H9 (cell line): ENCODE measurements around the gene FMN1. TPM values are rescaled to one million over a fixed set of nuclear protein-coding genes. Genes with fewer than 3 reads are reported as not detected.

Experiments used
- DNase-seq: peaks from one replicate; pipeline ENCODE4 v3.0.0-alpha.2; 2017
- H2AFZ ChIP-seq: one replicate; pipeline ENCODE4 v1.6.1; 2013; ENCODE audit warnings: mild to moderate bottlenecking, low read length, control low read depth, moderate library complexity
- H2AK5ac ChIP-seq: 2 replicates; pipeline ENCODE4 v1.6.1; 2013; ENCODE audit warnings: low read length, control low read depth, mixed read lengths; ENCODE audit not compliant: insufficient read length
- H2BK120ac ChIP-seq: one replicate; pipeline ENCODE4 v1.6.1; 2013; ENCODE audit warnings: low read depth, mild to moderate bottlenecking, low read length, control low read depth, inconsistent platforms; ENCODE audit not compliant: poor library complexity, severe bottlenecking
- H2BK12ac ChIP-seq: 2 replicates; pipeline ENCODE4 v1.6.1; 2013; ENCODE audit warnings: low read length, control low read depth, mixed read lengths, low read depth; ENCODE audit not compliant: insufficient read length
- H2BK15ac ChIP-seq: 2 replicates; pipeline ENCODE4 v1.6.1; 2013; ENCODE audit warnings: low read depth, low read length, control low read depth
- H2BK20ac ChIP-seq: one replicate; pipeline ENCODE4 v1.6.1; 2013; ENCODE audit warnings: low read depth, mild to moderate bottlenecking, low read length, control low read depth, inconsistent platforms; ENCODE audit not compliant: poor library complexity, severe bottlenecking
- H2BK5ac ChIP-seq: 2 replicates; pipeline ENCODE4 v1.6.1; 2013; ENCODE audit warnings: low read length, control low read depth, mixed read lengths; ENCODE audit not compliant: insufficient read length
- H3K14ac ChIP-seq: 2 replicates; pipeline ENCODE4 v1.6.1; 2013; ENCODE audit warnings: low read length, control low read depth; ENCODE audit not compliant: insufficient read depth
- H3K18ac ChIP-seq: 2 replicates; pipeline ENCODE4 v1.6.1; 2013; ENCODE audit warnings: low read depth, mild to moderate bottlenecking, mixed read lengths, low read length, control low read depth; ENCODE audit not compliant: insufficient read length
- H3K23ac ChIP-seq: 2 replicates; pipeline ENCODE4 v1.6.1; 2013; ENCODE audit warnings: low read length, control low read depth, mixed read lengths, low read depth; ENCODE audit not compliant: insufficient read length
- H3K23me2 ChIP-seq: 2 replicates; pipeline ENCODE4 v1.6.1; 2013; ENCODE audit warnings: low read depth, mild to moderate bottlenecking, mixed read lengths, low read length, control low read depth; ENCODE audit not compliant: insufficient read length, poor library complexity, severe bottlenecking
- H3K27ac ChIP-seq: 2 replicates; pipeline ENCODE4 v1.5.1; 2013; ENCODE audit warnings: low read length, control low read depth, mixed read lengths, low read depth; ENCODE audit not compliant: insufficient read length
- H3K27me3 ChIP-seq: 2 replicates; pipeline ENCODE4 v1.6.1; 2013; ENCODE audit warnings: low read length, control low read depth, inconsistent platforms; ENCODE audit not compliant: insufficient read depth
- H3K4ac ChIP-seq: 2 replicates; pipeline ENCODE4 v1.6.1; 2013; ENCODE audit warnings: low read depth, mild to moderate bottlenecking, control low read depth, inconsistent platforms, low read length, moderate library complexity
- H3K4me1 ChIP-seq: 2 replicates; pipeline ENCODE4 v1.6.1; 2013; ENCODE audit warnings: low read length, control low read depth, inconsistent platforms; ENCODE audit not compliant: insufficient read depth
- H3K4me2 ChIP-seq: 2 replicates; pipeline ENCODE4 v1.6.1; 2013; ENCODE audit warnings: low read length, control low read depth, mixed read lengths; ENCODE audit not compliant: insufficient read length, insufficient read depth
- H3K56ac ChIP-seq: 2 replicates; pipeline ENCODE4 v1.6.1; 2013; ENCODE audit warnings: low read depth, mild to moderate bottlenecking, mixed read lengths, low read length, control low read depth; ENCODE audit not compliant: insufficient read length
- H3K79me1 ChIP-seq: 2 replicates; pipeline ENCODE4 v1.6.1; 2013; ENCODE audit warnings: low read depth, mild to moderate bottlenecking, moderate library complexity, low read length, control low read depth, inconsistent platforms; ENCODE audit not compliant: insufficient read depth, poor library complexity, severe bottlenecking
- H3K79me2 ChIP-seq: 2 replicates; pipeline ENCODE4 v1.6.1; 2013; ENCODE audit warnings: low read length, control low read depth, inconsistent platforms; ENCODE audit not compliant: insufficient read depth
- H3K9ac ChIP-seq: 2 replicates; pipeline ENCODE4 v1.6.1; 2013; ENCODE audit warnings: low read length, control low read depth, mixed read lengths; ENCODE audit not compliant: insufficient read length; ENCODE audit errors: extremely low read depth
- H3K9me3 ChIP-seq: one replicate; pipeline ENCODE4 v1.6.1; 2013; ENCODE audit warnings: low read depth, low read length, inconsistent platforms; ENCODE audit not compliant: control insufficient read depth
- H3T11ph ChIP-seq: one replicate; pipeline ENCODE4 v1.6.1; 2013; ENCODE audit warnings: mild to moderate bottlenecking, low read length, control low read depth, inconsistent platforms
- H4K20me1 ChIP-seq: one replicate; pipeline ENCODE4 v1.6.1; 2013; ENCODE audit not compliant: control insufficient read depth, insufficient read length, insufficient read depth
- H4K5ac ChIP-seq: 2 replicates; pipeline ENCODE4 v1.6.1; 2013; ENCODE audit warnings: low read depth, mild to moderate bottlenecking, mixed read lengths, low read length, control low read depth; ENCODE audit not compliant: insufficient read length
- H4K8ac ChIP-seq: replicated peaks from 2 replicates; pipeline ENCODE4 v1.6.1; 2013; ENCODE audit warnings: low read length, control low read depth, mixed read lengths, low read depth; ENCODE audit not compliant: insufficient read length
- H4K91ac ChIP-seq: 2 replicates; pipeline ENCODE4 v1.6.1; 2013; ENCODE audit warnings: low read depth, mild to moderate bottlenecking, moderate library complexity, mixed read lengths, low read length, control low read depth; ENCODE audit not compliant: insufficient read length
- H3K27ac Mint-ChIP-seq, 3 experiments: 2 replicates in 2 of 3; 3 replicates in 1 of 3; pipeline ENCODE4 v1.8.0; 2020 to 2021; ENCODE audit warnings: mixed read lengths in 3 of 3, mild to moderate bottlenecking in 1 of 3, moderate library complexity in 1 of 3
- H3K27me3 Mint-ChIP-seq: 2 replicates; pipeline ENCODE4 v1.8.0; 2021; ENCODE audit warnings: low read depth, mild to moderate bottlenecking, moderate library complexity, mixed read lengths
- H3K36me3 Mint-ChIP-seq, 3 experiments: 2 replicates in 2 of 3; 3 replicates in 1 of 3; pipeline ENCODE4 v1.8.0; 2020 to 2021; ENCODE audit warnings: low read depth in 3 of 3, mixed read lengths in 3 of 3; ENCODE audit not compliant: insufficient read depth in 1 of 3
- H3K4me1 Mint-ChIP-seq, 2 experiments: 2 replicates each; pipeline ENCODE4 v1.8.0; 2020; ENCODE audit warnings: mixed read lengths in 2 of 2
- H3K4me3 Mint-ChIP-seq, 2 experiments: 2 replicates in 1 of 2; 3 replicates in 1 of 2; pipeline ENCODE4 v1.8.0; 2020 to 2021; ENCODE audit warnings: mild to moderate bottlenecking in 2 of 2, mixed read lengths in 2 of 2, moderate library complexity in 1 of 2
- H3K9me3 Mint-ChIP-seq, 2 experiments: 2 replicates in 1 of 2; 3 replicates in 1 of 2; pipeline ENCODE4 v1.8.0; 2020; ENCODE audit warnings: mild to moderate bottlenecking in 2 of 2, mixed read lengths in 2 of 2, moderate library complexity in 1 of 2
- total RNA-seq: library from RNA; stranded (reverse); gene quantifications from 2 replicates; pipeline ENCODE4 v1.2.1, GENCODE V29; 2021
- TF ChIP-seq, protein P1 (sequence below): fragments of 200-600 bp; sonication (generic); conservative IDR thresholded peaks from 3 replicates; pipeline ENCODE4 v1.8.0; 2021; ENCODE audit warnings: antibody characterized with exemption, mild to moderate bottlenecking

FMN1 gene
- total RNA-seq, 1 experiment from 2014 or later, result 1.9 TPM

DNA sequence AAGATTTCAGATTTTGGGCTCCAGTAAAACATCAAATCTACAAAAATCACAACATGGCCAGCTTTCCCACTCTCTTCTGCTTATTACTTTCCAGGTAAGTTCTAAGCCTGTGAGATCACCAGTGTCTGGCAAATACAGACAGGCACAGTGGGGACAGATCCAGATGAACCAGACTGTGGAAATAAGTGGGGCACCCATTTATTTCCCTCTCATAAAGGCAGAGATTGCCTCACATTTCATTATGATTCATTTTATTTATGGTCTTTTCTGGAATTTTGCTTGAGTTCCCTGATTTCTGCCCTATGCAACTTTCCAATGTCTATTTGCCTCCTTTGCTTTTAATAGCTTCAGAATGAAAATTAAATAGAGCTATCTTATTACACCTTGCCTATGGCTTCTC is 409.9 kb downstream of the FMN1 start:
- Mint-ChIP-seq H3K4me1 (peaks cover 11 to 14% of the 10 kb centered on the region in 2 experiments; a peak in 3 of 4 replicates), H3K9me3 (no peaks in the 10 kb centered on the region), H3K27me3 (no peaks in the 10 kb centered on the region), H3K36me3 (no peaks in the 10 kb centered on the region), H3K4me3 (no peak overlapping the region), H3K27ac (no peak overlapping the region)
- Histone ChIP-seq H3K27me3 (no peaks in the 10 kb centered on the region), H3K4me1 (peaks cover 2% of the 10 kb centered on the region; the same call in 1 of the 2 replicates), H4K20me1 (no peaks in the 10 kb centered on the region), H2BK12ac (no peak overlapping the region), H4K5ac (no peak overlapping the region), H3K4me2 (no peak overlapping the region), H3K18ac (no peak overlapping the region), H3K79me2 (no peaks in the 10 kb centered on the region), H3K23ac (no peak overlapping the region), H3K4ac (no peak overlapping the region), H3K9ac (no peak overlapping the region), H3K9me3 (no peaks in the 10 kb centered on the region), H3K23me2 (no peaks in the 10 kb centered on the region), H2BK20ac (no peak overlapping the region), H3K79me1 (no peaks in the 10 kb centered on the region), H4K8ac (no peak overlapping the region), H3K56ac (no peak overlapping the region), H3K27ac (no peak overlapping the region), H2BK5ac (no peak overlapping the region), H2BK120ac (no peak overlapping the region), H2AFZ (no peak overlapping the region), H3T11ph (no peak overlapping the region), H3K14ac (no peak overlapping the region), H2AK5ac (no peak overlapping the region), H2BK15ac (no peak overlapping the region), H4K91ac (no peak overlapping the region)
- DNase-seq, result no peak
- TF ChIP-seq, protein P1, sequence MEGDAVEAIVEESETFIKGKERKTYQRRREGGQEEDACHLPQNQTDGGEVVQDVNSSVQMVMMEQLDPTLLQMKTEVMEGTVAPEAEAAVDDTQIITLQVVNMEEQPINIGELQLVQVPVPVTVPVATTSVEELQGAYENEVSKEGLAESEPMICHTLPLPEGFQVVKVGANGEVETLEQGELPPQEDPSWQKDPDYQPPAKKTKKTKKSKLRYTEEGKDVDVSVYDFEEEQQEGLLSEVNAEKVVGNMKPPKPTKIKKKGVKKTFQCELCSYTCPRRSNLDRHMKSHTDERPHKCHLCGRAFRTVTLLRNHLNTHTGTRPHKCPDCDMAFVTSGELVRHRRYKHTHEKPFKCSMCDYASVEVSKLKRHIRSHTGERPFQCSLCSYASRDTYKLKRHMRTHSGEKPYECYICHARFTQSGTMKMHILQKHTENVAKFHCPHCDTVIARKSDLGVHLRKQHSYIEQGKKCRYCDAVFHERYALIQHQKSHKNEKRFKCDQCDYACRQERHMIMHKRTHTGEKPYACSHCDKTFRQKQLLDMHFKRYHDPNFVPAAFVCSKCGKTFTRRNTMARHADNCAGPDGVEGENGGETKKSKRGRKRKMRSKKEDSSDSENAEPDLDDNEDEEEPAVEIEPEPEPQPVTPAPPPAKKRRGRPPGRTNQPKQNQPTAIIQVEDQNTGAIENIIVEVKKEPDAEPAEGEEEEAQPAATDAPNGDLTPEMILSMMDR, result no peak
